GM18511 (cell line): ENCODE data around the gene AKR1D1.
A peak's percentile ranks its signal among the peaks of the same experiment; 100 is the strongest.
"Not testable (repeated sequence)": the region's sequence is repeated elsewhere in the genome, so short reads cannot be mapped to it uniquely, and the experiment has no call there.

ENCODE experiments used
- ATAC-seq: cut with Tn5 transposase; IDR thresholded peaks from one replicate; pipeline ENCODE4 v1.9.1; 2021; ENCODE audit warnings: mild to moderate bottlenecking, moderate library complexity; ENCODE audit not compliant: unreplicated experiment

Gene AKR1D1

GRCh38 chr7:138116892-138117291, 40.6 kb downstream of the AKR1D1 start:
- ATAC-seq: no peak

DNA sequence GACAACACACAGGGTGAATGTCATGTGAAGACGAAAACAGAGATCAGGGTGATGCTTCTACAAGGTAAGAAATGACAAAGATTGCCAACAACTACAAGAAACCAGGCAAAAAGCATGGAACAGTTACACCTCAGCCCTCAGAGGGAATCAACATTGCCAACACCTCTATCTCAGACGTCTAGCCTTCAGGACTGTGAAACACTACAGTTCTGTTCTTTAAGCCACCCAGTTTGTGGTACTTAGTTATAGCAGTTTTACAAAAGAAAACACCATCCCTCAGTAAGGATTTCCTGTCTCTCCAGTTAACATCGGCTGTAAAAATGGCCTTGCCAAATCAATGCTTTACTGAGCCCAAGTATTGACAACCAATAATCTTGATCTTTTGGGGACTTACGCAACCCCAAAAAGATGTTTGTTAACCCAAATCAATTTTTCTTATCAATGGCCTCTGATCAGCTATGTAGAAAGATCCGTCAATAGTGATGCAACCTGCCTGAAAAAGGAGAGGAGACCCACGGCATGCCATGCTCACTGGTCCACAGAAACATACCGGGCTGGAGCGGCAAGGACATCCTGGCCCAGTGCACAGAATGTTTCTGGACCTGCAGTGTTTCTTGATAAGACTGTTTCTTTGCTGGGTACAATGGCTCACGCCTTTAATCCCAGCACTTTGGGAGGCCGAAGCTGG, 44.0 kb downstream of the AKR1D1 start:
- no peak for ATAC-seq

- ATAC-seq: no peak
Measured at GRCh38 chr7:138122162-138122561, 45.9 kb downstream of the AKR1D1 start.

GRCh38 chr7:138125119-138125518, 48.9 kb downstream of the AKR1D1 start:
- peak; percentile 11 for ATAC-seq

DNA sequence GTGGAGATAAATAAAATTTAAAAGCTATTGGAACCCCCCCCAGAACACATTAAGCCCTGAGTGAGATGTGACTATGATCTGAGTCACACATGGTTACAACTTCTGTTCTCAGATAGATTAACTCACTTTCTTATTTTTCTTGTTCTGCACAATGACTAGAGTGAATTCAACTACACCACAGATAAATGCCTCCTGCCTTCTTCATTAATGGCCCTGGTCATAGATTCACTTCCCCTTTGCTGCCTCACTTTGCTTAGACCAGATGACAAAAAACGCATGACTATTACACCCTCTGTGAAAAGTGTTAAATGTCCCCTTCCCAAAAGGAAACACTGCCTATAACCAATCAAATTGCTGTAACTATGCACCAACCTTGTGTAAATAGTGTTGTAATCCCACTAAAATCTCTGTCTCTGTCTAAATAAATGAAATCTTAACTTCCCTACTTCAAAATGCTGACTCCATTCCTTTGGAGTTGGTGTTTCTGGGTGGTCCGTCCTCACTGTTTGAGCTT, 49.4 kb downstream of the AKR1D1 start:
- ATAC-seq: peak; percentile 97

- no peak for ATAC-seq
Measured at GRCh38 chr7:138126928-138127327, 50.7 kb downstream of the AKR1D1 start.

- no peak for ATAC-seq
Measured at GRCh38 chr7:138127996-138128395, 51.7 kb downstream of the AKR1D1 start.

- ATAC-seq: no peak
Measured at GRCh38 chr7:138129551-138130165, 53.4 kb downstream of the AKR1D1 start.

GRCh38 chr7:138137423-138138171, 61.3 kb downstream of the AKR1D1 start:
- peak; percentile 91 for ATAC-seq

DNA sequence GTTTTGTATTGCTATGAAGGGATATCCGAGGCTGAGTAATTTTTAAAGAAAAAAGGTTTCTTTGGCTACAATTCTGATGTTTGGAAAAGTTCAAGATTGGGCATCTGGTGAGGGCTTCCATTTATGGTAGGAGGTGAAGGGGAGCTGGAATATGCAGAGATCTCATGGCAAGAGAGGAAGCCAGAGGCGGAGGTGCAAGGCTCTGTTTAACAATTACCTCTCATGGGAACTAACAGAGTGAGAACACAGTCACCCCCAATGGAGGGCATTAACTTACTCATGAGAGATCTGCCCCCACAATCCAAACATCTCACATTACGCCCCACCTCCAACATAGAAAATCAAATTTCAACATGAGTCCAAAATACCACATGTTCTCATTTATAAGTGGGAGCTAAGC, 62.0 kb downstream of the AKR1D1 start:
- peak; percentile 55 for ATAC-seq

- no peak for ATAC-seq
Measured at GRCh38 chr7:138142583-138143201, 66.4 kb downstream of the AKR1D1 start.

GRCh38 chr7:138144958-138145357, 68.7 kb downstream of the AKR1D1 start:
- no peak for ATAC-seq

- not testable (repeated sequence) for ATAC-seq
Measured at GRCh38 chr7:138146221-138146620, 70.0 kb downstream of the AKR1D1 start.

- ATAC-seq: not testable (repeated sequence)
Measured at GRCh38 chr7:138146757-138147734, 70.8 kb downstream of the AKR1D1 start.

- no peak for ATAC-seq
Measured at GRCh38 chr7:138151731-138152577, 75.7 kb downstream of the AKR1D1 start.

DNA sequence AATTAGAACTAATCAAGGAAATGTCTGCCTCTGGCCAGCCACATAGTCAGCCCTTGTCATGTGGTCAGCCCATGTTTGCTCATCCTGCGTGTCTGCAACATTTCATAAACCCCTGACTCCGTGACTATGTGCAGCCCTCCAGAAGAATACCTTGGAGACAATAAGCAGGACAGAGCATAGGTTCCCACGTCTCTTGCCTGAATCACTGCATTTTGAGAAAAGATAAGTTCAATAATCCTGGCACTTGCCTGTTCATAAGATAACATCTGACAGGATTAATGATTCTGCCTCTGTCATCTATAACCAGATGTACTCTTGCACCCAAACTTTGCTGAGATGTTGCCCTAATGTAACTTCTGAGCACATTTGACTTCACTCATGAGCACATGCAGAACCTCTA, 78.4 kb downstream of the AKR1D1 start:
- ATAC-seq: no peak

GRCh38 chr7:138157702-138158101, 81.4 kb downstream of the AKR1D1 start:
- no peak for ATAC-seq

- ATAC-seq: no peak
Measured at GRCh38 chr7:138158739-138159528, 82.7 kb downstream of the AKR1D1 start.
